NCI-H446 treated with DMSO at 0.1 percent for 48 hours (cell line): ENCODE results near the gene GMCL1.
"Not testable (repeated sequence)": the region's sequence is repeated elsewhere in the genome, so short reads cannot be mapped to it uniquely, and the experiment has no call there.

Experiments
- DNase-seq: peaks from one replicate; lab custom pipeline; 2025; lab: John Stamatoyannopoulos, UW

GMCL1 gene

GRCh38 chr2:69848186-69848790 is 18.8 kb downstream of the GMCL1 start:
- no peak for DNase-seq

- no peak for DNase-seq
Observed at GRCh38 chr2:69858261-69858660, 28.8 kb downstream of the GMCL1 start.

GRCh38 chr2:69863298-69863697 is 33.8 kb downstream of the GMCL1 start:
- no peak for DNase-seq

GRCh38 chr2:69888451-69888850 is 59.0 kb downstream of the GMCL1 start:
- DNase-seq, result no peak

- no peak for DNase-seq
Observed at GRCh38 chr2:69889302-69889701, 59.8 kb downstream of the GMCL1 start.

- DNase-seq, result no peak
Observed at GRCh38 chr2:69890881-69891280, 61.4 kb downstream of the GMCL1 start.

- not testable (repeated sequence) for DNase-seq
Observed at GRCh38 chr2:69892838-69893424, 63.5 kb downstream of the GMCL1 start.

- peak; percentile 65 for DNase-seq
Observed at GRCh38 chr2:69893684-69894551, 64.5 kb downstream of the GMCL1 start, which contains the start of gene SNRNP27. TSS of gene SNRNP27 (plus strand) at chr2:69893956. CDS start at chr2:69893985, 29 bp downstream.

- DNase-seq, result not testable (repeated sequence)
Observed at GRCh38 chr2:69894737-69895136, 65.3 kb downstream of the GMCL1 start.

GRCh38 chr2:69902213-69902922 is 72.9 kb downstream of the GMCL1 start:
- DNase-seq, result no peak

GRCh38 chr2:69907216-69907615 is 77.8 kb downstream of the GMCL1 start:
- no peak for DNase-seq

- DNase-seq, result peak; percentile 53
Observed at GRCh38 chr2:69911985-69912563, 82.6 kb downstream of the GMCL1 start.

GRCh38 chr2:69914164-69914949 is 84.9 kb downstream of the GMCL1 start:
- DNase-seq, result peak; percentile 100

GRCh38 chr2:69914950-69915945 is 85.8 kb downstream of the GMCL1 start, which contains the start of gene MXD1:
TSS of gene MXD1 (plus strand) at chr2:69915109. CDS start at chr2:69915331, 222 bp downstream.
- DNase-seq, result no peak

GRCh38 chr2:69916106-69916505 is 86.6 kb downstream of the GMCL1 start:
- no peak for DNase-seq

- no peak for DNase-seq
Observed at GRCh38 chr2:69917852-69918251, 88.4 kb downstream of the GMCL1 start.

- no peak for DNase-seq
Observed at GRCh38 chr2:69918401-69918800, 88.9 kb downstream of the GMCL1 start.

- no peak for DNase-seq
Observed at GRCh38 chr2:69923116-69923515, 93.7 kb downstream of the GMCL1 start.

- DNase-seq, result no peak
Observed at GRCh38 chr2:69926849-69927515, 97.5 kb downstream of the GMCL1 start.
